ENCODE results near the gene TAC3. TPM values are rescaled to one million over a fixed set of nuclear protein-coding genes. Genes with fewer than 3 reads are reported as not detected.

The TAC3 gene
- 0.18 to 0.31 TPM (median 0.24 TPM) in 3 of 5 replicates, not detected in the others for total RNA-seq (2022; extraction: Qiagen RNA extraction; ENCODE audit: low read depth)

GRCh38 chr12:57016348-57016747 lies at the start of gene TAC3:
TSS of gene TAC3 (minus strand) at chr12:57016529. CDS start at chr12:57015797, 732 bp downstream.

GRCh38 chr12:57049890-57050289 lies 33.6 kb upstream of the TAC3 start, which contains the start of gene MYO1A:
TSS of gene MYO1A (minus strand) at chr12:57050129. CDS start at chr12:57048323, 1,806 bp downstream.

GRCh38 chr12:57005980-57006808 lies 10.1 kb downstream of the TAC3 start, which contains the start of gene ZBTB39:
TSS of gene ZBTB39 (minus strand) at chr12:57006546. CDS start at chr12:57004917, 1,629 bp downstream.

Other genes with a start within 250 kb of the TAC3 start
- 0.05 TPM in 1 of 5 replicates, not detected in the others for gene SDR9C7, start 82.1 kb downstream of the TAC3 start, total RNA-seq (2022; extraction: Qiagen RNA extraction; ENCODE audit: low read depth)
- gene RDH16, start 58.9 kb downstream of the TAC3 start, total RNA-seq (2022; extraction: Qiagen RNA extraction; ENCODE audit: low read depth), result 0.05 to 0.15 TPM (median 0.08 TPM) in 5 replicates
- gene ZBTB39, start 10.0 kb downstream of the TAC3 start, total RNA-seq (2022; extraction: Qiagen RNA extraction; ENCODE audit: low read depth), result 4.5 to 5.8 TPM (median 5.5 TPM) in 5 replicates
- gene MYO1A, start 33.6 kb upstream of the TAC3 start, total RNA-seq (2022; extraction: Qiagen RNA extraction; ENCODE audit: low read depth), result 0.12 to 0.55 TPM (median 0.22 TPM) in 4 of 5 replicates, not detected in the other
- 14.5 to 18.6 TPM (median 16.8 TPM) in 5 replicates for gene NEMP1, start 62.3 kb upstream of the TAC3 start, total RNA-seq (2022; extraction: Qiagen RNA extraction; ENCODE audit: low read depth)
- 15.0 to 18.4 TPM (median 17.2 TPM) in 5 replicates for gene NAB2, start 72.6 kb upstream of the TAC3 start, total RNA-seq (2022; extraction: Qiagen RNA extraction; ENCODE audit: low read depth)
- 47.6 to 60.8 TPM (median 48.7 TPM) in 5 replicates for gene STAT6, start 94.8 kb upstream of the TAC3 start, total RNA-seq (2022; extraction: Qiagen RNA extraction; ENCODE audit: low read depth)
- 18.5 to 27.8 TPM (median 20.2 TPM) in 5 replicates for gene LRP1, start 112.0 kb upstream of the TAC3 start, total RNA-seq (2022; extraction: Qiagen RNA extraction; ENCODE audit: low read depth)
- gene LRP1-AS, start 131.1 kb upstream of the TAC3 start, total RNA-seq (2022; extraction: Qiagen RNA extraction; ENCODE audit: low read depth), result not detected in 5 replicates
- 3.8 to 6.1 TPM (median 5.9 TPM) in 5 replicates for gene NXPH4, start 200.3 kb upstream of the TAC3 start, total RNA-seq (2022; extraction: Qiagen RNA extraction; ENCODE audit: low read depth)
- 127 to 135 TPM (median 131 TPM) in 5 replicates for gene SHMT2, start 213.2 kb upstream of the TAC3 start, total RNA-seq (2022; extraction: Qiagen RNA extraction; ENCODE audit: low read depth)
- 0.20 to 0.64 TPM (median 0.53 TPM) in 5 replicates for gene STAC3, start 234.7 kb upstream of the TAC3 start, total RNA-seq (2022; extraction: Qiagen RNA extraction; ENCODE audit: low read depth)